VCaP (cell line): ENCODE results near the gene FGFRL1.
"Not testable (repeated sequence)": the region's sequence is repeated elsewhere in the genome, so short reads cannot be mapped to it uniquely, and the experiment has no call there.

Experiments
- H3K27ac ChIP-seq: fragments of 450-650 bp; 2 replicates; pipeline ENCODE4 v1.5.1; 2017
- CTCF ChIP-seq: fragments of 450-650 bp; conservative IDR thresholded peaks from 2 replicates; pipeline ENCODE4 v1.5.1; 2017; ENCODE audit warnings: mild to moderate bottlenecking, moderate library complexity

The FGFRL1 gene

DNA sequence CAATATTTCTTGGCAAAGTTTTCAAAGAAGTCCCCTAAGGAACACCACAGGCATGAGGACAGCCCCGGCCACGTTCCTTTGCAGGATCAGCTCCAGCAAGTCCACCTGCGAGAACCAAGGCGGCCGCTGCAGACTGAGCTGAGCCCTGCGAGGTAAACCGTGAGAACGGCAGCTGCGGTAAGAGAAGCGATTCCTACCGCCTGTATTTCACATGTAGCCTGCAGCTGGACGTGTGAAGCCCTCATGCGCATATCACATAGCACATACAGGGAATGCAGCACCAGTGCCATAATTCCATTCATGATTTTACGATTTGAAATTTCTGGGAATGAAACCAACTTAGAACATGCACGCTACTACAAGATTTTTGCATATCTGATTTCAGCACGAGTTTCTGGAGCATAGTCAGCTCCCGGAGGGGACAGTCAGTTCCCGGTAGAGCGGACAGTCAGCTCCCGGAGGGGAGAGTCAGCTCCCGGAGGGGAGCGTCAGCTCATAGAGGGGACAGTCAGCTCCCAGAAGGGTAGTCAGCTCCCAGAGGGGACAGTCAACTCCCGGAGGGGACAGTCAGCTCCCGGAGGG, 41.7 kb downstream of the FGFRL1 start:
- TF ChIP-seq CTCF: no peak
- H3K27ac ChIP-seq: no peak overlapping the region

- H3K27ac ChIP-seq: not testable (repeated sequence)
These were observed 42.5 kb downstream of the FGFRL1 start for GRCh38 chr4:1053891-1054290.

DNA sequence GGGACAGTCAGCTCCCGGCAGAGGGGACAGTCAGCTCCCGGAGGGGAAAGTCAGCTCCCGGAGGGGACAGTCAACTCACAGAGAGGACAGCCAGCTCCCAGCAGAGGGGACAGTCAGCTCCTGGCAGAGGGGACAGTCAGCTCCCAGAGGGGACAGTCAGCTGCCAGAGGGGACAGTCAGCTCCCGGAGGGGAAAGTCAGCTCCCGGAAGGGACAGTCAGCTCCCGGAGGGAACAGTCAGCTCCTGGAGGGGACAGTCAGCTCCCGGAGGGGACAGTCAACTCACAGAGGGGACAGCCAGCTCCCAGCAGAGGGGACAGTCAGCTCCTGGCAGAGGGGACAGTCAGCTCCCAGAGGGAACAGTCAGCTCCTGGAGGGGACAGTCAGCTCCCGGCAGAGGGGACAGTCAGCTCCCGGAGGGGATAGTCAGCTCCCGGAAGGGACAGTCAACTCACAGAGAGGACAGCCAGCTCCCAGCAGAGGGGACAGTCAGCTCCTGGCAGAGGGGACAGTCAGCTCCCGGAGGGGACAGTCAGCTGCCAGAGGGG, 43.3 kb downstream of the FGFRL1 start:
- not testable (repeated sequence) for H3K27ac ChIP-seq

DNA sequence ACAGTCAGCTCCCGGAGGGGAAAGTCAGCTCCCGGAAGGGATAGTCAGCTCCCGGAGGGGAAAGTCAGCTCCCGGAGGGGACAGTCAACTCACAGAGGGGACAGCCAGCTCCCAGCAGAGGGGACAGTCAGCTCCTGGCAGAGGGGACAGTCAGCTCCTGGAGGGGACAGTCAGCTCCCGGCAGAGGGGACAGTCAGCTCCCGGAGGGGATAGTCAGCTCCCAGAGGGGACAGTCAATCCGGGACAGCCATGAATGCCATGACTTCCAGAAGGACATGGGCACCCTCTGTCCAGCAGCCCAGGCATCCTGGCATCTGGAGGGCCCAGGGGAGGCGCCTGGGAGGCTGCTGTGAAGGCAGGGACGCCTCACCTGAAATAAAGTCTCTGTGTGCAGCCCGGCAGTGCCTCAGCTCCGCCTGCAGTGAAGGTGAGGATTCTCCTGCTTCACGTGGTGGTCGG, 43.8 kb downstream of the FGFRL1 start:
- H3K27ac ChIP-seq: not testable (repeated sequence)

GRCh38 chr4:1055721-1056590, 44.5 kb downstream of the FGFRL1 start:
- H3K27ac ChIP-seq: no peak overlapping the region
- TF ChIP-seq CTCF: no peak

DNA sequence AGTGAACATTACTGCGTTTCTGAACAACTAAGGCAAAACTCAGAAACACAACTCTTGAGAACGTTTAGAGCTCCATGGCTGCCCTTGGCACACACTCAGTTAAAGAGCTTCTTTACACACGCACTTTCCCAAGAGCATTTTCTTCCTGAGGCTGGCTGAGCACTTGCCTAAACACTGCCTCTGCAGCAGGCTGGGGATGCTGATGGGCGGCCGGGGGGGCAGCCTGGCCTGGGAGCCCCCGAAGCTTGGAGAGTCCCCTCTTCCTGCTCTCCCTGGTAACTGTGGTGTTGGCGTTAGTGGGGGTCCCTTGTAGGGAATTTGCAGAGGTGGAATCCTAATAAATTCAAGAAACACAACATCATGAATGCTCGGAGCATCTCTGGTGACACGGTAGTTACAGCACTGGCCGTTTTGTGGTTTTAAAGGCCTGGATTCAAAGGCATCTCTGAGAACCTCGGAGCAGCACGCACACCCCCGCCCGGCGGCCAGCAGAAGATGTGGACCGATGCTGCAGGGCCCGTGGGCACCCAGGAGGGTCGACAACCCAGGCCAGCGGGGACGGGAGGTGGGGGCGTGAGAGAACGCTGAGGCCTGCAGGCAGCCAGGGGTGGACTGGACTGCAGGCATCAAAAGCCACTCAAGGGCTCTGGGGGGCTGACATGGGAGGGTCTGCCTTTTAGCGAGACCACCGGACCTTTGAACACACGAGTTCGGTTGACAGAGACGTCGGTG, 45.4 kb downstream of the FGFRL1 start:
- TF ChIP-seq CTCF: no peak
- H3K27ac ChIP-seq: no peak overlapping the region

DNA sequence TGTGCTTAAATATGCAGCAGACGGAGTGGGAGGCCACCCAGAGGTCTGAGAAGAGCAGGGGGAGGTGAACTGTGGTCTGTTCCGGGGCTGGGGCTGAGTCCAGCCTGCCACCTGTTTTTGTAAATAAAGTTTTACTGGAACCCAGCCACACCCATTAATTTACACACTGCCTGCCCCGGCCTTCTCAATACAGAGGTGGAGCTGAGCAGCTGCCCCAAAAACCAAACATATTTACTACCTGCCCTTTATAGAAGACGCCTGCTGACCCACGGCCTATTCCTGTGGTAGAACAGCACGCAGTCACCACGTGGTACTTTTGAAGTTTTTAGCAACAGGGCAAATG, 45.9 kb downstream of the FGFRL1 start:
- TF ChIP-seq CTCF: no peak
- H3K27ac ChIP-seq: no peak overlapping the region

DNA sequence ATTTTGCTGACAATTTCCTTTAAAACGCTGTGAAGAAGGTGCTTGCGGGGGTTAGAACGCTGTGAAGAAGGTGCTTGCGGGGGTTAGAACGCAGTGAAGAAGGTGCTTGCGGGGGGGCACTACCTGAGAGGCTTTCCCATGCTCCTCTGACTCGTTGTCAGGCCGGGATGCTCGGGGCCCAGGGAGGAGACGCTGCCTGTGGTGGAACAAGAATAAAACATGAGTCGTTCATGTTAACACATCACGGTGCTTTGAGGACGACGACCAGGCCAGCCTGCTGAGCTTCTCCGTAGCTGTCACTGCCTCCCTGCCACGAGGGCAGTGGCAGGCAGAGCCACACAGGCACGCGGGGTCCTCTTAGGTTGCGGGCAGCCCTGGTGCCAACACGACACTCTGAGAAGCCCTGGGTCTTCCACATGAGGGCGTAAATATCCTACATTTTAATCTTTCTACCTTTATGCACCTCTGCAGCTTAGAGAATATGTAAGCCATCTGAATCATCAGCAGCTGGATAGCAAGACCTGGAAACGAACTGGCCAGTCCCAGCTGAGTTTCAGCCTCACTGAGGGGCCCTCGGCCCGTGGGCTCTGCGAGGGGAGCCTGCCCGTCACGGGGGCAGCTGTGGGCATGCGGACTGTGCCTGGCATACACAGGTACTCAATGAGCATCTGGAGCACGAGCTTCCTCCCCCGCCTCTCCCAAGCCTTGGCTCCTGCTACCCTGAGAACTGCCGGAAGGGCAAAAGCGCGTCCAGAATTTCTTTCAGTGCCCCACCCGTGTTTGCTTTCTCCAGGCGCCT, 47.0 kb downstream of the FGFRL1 start:
- H3K27ac ChIP-seq: no peak overlapping the region
- no peak for TF ChIP-seq CTCF
